NCI-H2107 (cell line): Measurements from ENCODE around the gene PPP3CA.
"Not testable (repeated sequence)": the region's sequence is repeated elsewhere in the genome, so short reads cannot be mapped to it uniquely, and the experiment has no call there.

Source experiments
- DNase-seq: peaks from one replicate; lab custom pipeline; 2025; lab: John Stamatoyannopoulos, UW

Gene PPP3CA

DNA sequence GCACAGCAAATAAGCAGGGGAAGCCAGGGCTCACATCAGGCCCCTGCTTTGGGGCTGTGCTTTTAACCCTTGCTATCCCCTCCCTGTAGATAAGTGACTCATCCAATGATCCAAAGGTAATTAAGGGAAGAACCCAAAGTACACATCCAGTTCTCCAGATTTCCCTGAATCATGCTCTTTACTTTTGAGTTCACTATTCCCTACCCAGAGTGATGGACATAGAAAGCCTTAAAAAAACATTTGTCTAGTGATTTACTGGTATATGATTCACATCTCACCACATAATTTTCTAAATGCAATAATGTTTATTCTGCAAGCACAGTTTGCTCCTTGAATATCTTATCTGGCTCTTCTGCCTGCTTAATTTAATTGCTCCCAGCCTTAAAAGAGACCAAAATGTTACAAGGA lies 136.2 kb downstream of the PPP3CA start:
- no peak for DNase-seq

DNA sequence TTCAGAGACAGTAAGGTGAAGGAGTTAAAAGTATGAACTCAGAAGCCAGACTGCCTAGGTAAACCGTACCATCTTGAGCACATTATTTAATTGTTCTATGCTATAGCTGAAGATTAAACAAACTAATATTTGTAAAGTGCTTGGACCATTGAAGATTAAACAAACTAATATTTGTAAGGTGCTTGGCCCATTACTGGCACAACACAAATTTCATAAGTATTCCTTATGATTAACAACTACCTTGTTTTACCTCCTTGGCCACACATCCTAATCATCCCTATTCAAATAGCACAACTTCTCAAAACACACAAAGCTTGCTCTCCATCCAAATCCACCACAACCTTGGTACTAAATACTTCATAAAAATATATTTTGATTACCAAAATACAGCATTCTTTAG lies 137.0 kb downstream of the PPP3CA start:
- DNase-seq, result no peak

DNA sequence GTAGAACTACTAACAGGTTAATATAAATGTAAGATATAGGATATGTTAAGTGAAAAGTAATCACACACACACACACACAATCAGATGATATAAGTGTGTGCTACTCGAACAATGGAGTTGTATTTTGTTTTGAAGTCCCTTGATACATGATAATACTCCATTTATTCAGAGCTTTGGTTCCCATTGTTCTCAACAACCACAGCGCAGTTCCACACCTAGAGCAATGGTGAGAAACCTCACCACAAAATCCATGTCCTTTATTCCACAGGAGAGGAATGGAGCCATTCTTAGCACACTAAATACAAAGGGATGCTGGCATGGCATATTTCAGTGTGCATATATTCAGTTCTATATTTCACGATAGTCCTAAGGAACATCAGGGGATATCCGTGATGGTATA lies 139.2 kb downstream of the PPP3CA start:
- DNase-seq, result no peak

DNA sequence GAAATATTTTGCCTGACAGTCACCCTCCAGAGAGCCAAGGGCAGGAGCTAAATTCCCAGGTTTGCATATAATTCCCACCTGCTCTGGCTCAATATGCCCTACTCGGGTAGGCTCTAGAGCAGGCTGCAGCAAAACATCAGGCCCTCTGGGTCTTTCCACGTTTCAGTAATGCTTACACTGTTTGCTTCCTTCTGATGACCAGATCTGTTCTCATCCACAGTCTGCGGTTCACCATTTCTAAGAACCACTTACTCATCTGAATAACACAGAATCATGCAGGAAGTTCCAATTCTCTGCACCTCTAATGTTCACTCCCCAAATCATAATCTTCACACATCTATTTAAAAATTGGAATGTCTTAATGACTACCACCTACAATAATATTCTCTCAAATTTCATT lies 141.4 kb downstream of the PPP3CA start:
- no peak for DNase-seq

DNA sequence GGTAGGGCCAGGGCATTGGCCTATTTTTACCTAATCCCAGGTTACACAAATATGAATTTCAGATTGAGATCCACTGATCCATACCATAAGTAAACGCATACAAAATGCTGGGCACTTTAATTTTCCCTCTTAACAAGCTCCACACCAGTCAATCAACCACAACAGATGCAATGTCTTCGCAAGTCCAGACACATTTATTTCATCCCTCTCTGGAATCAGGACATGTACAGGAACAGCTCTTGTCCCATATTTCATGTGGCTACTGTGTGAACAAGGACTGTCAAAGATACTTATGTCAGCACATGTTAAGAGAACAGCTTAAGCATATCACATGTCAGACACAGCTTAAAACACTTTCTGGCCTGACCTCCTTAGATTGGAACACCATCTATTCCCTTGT lies 145.9 kb downstream of the PPP3CA start:
- no peak for DNase-seq

DNA sequence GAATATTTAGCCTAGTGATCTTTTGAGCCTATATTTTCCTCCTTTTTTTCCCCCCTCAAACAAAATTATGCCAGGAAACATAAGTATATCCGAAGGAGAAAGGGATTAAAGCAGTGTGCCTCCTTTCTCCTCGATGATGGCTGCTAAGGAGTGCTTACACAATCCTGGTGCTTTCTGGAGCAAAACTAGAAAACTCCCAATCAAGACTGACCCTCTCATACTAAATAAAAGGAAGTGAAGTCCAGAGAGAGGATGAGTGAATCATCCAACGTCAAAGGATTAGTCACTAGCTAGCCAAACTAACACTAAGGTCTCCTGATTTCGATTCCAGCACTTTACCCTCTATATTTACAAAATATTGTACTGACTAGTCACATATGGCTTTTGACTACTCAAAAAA lies 146.8 kb downstream of the PPP3CA start:
- DNase-seq, result no peak

DNA sequence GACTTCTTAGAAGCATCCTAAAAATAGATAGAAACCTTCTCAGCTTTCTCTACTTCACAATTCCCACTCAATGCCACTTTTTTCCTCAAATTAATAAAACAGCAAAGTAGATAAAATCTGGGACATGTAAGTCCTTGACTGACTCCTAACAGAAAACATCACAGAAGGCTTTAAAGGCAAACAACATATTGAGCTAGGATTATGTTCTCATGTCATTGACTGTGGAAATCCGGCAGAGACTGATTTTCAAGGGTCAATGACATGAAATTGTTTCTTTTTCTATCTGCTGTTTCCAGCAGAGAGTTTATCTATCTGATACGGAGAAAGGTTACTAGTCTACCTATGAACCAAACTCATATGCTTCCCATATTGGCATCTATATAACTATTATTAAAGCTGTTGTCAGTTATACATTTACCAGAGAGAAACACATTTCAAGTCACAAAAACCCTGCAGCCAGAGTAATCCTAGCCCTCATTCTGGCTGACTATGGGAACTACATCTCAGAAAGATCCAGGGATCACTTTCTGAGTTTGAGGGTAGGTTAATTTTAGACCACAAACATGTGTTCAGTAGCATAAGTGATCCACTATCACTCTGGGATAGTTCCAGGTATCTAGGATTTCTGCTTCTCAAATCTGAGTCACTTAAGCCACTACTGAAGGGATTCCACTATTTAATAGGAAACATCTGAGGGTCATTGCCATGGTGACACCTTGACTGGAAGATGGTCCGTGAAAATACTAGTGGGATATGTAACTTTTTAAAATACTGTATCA lies 147.6 kb downstream of the PPP3CA start:
- DNase-seq, result no peak

DNA sequence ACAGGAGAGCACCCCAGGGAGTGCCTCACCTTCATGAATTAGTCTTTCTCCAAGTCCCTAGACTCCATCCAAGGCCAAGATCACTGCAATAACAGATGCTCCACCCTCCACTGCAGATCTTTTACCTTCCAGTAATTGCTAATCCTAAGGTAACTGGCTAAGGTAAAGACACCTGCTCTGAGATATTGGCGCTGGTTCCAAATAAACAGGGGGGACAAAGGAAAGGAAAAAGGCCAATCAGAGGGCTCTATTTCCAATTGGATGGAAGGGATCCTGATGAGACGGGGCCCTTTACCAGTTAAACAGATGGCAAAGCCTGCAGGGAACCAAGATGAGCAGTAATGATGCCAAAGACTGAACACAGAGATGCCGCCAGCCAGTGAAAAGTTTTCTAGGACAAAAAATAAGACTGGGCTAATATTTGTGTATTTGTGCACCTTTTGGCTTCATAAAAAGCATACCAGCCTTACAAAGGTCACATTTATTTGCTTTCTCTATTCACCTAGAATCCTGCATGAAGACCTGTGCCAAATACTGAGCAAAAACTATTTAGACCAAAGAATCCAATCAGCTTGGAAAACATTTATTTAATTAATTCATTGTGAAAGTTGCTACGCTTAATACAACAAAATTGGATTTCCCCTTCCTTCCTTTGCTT lies 148.5 kb downstream of the PPP3CA start:
- DNase-seq, result no peak

DNA sequence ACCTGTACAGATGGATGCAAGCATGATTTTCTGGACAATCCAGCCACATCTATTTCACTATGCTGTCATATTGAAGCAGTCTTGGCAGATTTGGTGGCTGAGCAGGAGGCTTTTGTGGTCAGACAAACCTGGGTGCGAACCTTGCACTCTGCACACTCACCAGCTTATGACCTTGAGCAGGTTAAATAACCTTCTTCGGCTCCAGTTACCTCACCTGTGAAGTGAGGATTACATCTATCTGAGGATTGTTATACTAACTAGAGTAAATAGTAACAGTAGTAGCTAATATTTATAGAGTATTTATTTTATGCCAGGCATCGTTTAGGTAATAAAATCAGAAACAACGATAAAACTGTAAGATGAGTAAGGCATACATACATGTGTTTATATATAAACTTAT lies 150.0 kb downstream of the PPP3CA start:
- no peak for DNase-seq

DNA sequence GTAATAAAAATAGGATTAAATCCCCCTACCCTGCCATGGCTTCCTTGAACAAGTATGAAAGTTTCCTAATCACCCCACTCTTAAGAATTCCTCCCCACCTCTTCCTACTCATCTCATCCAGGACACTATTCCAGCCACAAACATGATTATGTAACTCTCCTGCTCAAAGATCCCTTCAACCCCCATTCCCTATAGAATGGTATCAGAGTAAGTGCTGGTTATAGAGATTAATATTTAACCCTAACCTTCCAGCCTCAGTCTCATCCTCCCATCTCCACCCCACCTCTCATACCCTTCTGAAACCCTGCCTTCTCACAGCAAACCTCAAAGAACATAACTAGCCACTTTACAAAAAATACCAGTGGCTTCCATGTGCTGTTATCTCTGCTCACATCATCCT lies 155.1 kb downstream of the PPP3CA start:
- no peak for DNase-seq

DNA sequence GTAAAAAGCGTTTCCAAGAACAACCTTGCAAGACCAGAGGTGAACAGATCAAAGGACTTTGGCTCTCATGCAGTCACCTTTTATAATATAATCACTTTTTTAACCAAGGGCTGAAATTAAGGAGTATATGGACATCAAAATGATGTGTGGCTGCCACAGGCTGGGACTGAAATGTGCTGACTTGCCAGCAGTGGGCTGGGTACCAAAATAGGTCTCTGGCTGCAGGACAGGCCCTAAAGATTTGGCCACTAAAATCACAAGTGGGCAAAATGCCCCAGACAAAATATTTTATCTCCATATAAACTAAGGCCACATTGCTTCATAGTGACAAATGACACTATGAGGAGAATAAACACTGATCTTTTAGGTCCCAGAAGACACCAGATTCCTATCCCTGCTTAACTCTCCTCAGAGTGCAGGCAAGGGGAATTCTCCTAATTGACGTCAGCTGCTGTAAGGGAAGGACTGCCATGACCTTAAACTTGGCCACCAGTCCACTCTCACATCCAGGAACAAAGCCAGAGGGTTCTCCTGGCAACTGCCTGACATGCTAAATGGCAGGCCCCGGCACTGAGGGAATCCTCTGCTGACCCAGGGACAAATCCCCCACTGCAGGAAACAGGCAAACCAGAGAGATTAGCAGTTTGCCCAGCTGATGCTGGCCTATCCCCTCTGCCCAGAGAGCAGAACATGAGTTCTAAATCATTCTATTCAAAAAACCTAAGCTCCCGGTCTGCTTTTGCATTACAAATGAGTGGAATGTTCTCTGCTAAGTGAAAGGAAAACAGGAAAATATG lies 155.8 kb downstream of the PPP3CA start:
- DNase-seq, result no peak

DNA sequence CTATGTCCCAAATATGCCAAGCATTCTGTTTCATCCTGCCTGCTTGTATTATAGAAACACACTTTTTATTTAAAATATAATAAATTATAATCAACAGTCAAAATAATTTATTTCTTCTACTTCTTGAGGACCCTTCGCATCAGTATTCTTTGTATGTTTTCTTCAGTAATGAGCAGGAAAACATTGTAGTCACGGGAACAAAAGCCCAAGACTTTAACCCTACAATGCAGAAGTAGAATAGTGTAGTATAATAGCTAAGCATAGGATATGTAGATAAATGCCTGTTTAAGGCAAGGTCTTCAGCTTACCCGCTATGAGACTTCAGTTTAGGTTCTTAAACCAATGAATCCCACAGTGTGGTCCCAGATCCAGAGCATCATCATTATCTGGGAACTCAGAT lies 156.6 kb downstream of the PPP3CA start:
- DNase-seq, result no peak

DNA sequence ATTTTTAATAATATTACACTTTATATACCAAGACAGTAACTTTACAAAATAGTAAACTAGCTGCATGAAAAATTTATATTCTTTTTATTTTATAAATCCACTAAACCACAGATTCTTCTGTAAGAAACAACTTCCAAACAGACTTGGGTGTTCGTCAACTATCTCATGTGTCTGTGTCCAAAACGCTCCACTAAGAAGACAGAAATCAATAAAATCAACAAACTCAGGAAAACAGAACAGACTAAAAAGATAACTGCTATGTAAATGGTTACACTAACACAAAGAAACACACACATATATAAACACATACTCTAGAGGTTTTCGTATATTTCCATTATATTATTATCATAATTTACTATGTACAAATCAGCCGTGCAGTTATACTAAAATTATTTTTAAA lies 158.4 kb downstream of the PPP3CA start:
- no peak for DNase-seq

DNA sequence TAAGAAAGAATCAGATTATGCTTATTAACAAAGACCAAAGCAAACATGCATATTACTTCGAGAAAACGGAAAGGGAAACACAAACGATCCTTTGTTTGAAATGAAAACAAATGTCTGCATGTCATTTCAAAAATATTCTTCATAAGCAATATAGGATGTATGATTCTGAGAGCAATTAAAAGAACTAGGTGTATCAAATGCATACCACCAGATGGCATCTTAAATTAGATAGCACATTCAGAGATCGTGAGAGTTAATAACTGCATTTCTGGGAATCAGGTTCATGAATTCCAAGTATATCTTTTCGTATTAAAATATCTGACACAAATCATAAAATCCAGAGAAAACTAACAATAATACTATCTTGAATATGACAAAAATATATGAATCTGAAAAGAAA lies 159.5 kb downstream of the PPP3CA start:
- no peak for DNase-seq

DNA sequence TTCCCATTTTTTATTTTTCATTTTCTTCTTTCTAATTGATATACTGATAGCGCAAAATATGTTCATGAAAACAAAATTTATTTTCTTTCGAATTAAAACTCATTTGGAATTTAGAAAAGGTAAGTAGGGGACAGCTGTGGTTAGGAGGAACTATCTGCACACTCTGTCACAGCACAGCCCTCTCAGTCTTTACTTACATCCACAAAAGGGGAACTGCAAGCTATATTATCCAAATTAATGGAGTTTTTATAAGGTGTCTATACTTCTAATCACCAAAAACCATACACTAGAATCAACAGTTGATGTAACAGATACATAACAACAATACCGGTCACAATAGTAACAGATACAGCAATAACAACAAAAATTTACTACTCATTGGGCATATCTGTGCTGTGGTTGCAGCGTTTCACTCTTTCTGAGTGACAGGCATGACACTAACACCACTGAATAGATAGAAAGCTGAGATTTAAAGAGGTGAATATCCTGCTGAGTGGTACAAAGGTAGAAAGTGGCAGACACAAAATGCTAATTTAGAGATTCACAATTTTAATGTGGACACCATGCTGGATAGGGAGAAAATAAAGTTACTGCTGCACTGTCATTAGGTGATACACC lies 160.7 kb downstream of the PPP3CA start:
- no peak for DNase-seq

DNA sequence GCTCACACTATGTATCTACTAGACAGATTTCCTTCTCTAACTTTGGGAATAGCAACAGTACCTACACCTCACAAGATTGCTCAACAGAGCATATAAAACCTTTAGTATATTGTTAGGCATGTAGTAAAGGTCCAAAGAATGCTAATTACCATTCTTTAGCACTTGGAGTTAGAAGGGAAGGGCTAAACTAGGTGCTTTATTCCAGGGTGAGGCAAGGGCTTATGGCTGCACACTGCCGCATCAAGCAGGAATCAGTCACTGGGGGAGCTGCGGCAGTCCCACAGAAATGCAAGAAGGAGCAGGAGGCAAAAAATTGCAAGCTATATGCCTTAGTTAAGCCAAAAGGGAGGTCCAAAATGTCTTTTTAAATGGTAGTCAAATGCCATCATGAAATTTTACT lies 162.7 kb downstream of the PPP3CA start:
- DNase-seq, result no peak

DNA sequence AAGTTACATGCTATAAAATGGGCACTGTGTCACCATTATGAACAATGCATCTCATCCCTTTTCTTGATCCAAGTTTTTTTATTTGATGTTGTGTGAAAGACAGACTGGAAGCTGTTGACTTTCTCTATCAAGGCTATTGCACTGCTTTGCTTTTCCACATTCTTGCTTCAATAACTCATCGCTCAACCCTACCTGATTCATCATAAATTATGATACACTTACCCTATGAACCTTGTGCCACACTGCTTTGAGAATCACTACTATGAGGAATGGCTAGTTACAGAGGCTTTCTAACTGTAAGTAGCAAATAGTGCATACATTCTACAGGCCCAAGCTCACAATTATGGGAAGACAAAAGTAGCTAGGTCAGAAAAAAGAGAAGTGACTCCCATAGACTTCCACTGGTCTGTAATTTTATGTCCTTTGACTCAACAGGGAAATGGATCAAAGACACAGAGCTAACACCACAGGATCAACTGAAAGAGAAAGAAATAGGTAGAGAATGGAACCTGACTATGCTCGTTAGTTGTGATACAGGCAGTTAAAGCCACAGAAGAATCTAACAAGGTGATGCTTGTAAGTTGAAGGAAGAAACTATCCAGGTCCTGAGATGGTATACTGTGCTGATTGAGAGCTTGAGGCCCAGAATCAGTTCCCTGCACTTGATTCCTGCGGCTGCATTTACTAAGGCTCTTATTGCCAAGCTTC lies 163.5 kb downstream of the PPP3CA start:
- DNase-seq, result no peak

DNA sequence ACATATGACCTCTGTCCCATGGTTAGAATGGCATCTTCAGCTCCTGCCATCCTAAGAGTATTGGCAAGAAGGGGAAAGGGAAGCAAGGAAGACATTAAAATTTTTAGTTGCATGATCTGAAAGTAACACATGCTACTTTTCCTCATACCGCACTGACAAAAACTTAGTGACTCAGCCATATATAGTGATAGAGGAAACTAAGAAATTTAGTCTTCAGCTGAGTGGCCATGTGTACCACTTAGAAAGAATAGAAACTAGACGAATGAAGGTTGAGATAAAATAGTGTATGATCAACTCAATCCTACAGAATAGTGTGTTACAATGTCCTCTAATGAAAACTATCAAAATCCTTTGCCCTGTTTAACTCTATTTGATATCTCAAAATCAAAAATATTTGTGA lies 164.1 kb downstream of the PPP3CA start:
- DNase-seq, result no peak

DNA sequence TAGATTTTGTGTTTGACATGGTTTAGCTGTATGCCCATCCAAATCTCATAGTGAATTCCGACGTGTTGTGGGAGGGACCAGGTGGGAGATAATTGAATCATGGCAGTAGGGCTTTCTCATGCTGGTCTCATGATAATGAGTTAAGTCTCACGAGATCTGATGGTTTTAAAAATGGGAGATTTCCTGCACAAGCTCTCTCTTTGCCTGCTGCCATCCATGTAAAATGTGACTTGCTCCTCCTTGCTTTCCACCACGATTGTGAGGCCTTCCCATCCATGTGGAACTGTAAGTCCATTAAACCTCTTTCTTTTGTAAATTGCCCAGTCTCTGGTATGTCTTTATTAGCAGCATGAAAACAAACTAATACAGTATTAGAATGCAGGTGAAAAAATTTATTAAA lies 164.6 kb downstream of the PPP3CA start:
- DNase-seq, result not testable (repeated sequence)

DNA sequence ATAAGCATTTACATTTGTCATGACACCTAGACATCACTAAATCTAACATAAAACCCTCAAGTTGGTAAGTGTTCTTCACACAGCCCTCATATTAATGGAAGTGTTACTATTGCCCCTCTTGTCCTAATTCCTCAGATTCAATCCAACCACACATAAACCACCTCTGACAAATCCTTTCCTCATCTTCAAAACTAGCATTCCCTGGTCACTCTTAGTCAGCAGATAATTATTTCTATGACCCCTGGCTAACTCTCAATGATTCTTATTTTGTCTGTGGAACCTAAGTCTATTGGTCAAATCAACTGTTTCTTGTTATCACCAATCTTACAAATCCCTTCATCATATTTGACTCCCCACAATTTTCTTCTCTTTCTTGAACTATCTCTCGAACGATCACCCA lies 168.6 kb downstream of the PPP3CA start:
- no peak for DNase-seq

DNA sequence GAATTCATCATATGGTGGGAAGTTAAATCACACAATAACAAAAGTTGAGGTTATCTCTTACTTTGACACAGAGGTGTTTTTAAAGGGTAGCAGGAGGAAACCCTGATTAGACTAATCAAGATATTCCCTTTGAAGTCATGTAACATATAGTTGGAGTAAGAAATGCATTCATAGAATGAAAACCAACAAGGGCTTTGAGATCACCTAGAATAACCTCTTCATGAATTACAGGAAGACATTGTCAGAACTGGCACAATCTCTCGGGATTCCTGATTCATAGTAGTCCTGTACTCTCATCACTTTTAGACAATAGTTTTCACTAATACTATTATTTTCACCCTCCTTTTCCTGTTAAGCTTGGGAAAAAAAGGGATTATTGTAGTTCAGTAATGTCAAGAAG lies 170.2 kb downstream of the PPP3CA start:
- DNase-seq, result no peak
